GM19025 (cell line): Measurements from ENCODE around the gene PACSIN3.

Experiments
- ATAC-seq: cut with Tn5 transposase; IDR thresholded peaks from one replicate; pipeline ENCODE4 v1.9.1; 2021; ENCODE audit warnings: mild to moderate bottlenecking, low read depth, moderate library complexity; ENCODE audit not compliant: unreplicated experiment

The PACSIN3 gene

GRCh38 chr11:47155879-47156278, 30.4 kb downstream of the PACSIN3 start:
- no peak for ATAC-seq

GRCh38 chr11:47154616-47155570, 31.3 kb downstream of the PACSIN3 start:
- ATAC-seq, result no peak

- no peak for ATAC-seq
These were observed 33.0 kb downstream of the PACSIN3 start for GRCh38 chr11:47152953-47153950.

DNA sequence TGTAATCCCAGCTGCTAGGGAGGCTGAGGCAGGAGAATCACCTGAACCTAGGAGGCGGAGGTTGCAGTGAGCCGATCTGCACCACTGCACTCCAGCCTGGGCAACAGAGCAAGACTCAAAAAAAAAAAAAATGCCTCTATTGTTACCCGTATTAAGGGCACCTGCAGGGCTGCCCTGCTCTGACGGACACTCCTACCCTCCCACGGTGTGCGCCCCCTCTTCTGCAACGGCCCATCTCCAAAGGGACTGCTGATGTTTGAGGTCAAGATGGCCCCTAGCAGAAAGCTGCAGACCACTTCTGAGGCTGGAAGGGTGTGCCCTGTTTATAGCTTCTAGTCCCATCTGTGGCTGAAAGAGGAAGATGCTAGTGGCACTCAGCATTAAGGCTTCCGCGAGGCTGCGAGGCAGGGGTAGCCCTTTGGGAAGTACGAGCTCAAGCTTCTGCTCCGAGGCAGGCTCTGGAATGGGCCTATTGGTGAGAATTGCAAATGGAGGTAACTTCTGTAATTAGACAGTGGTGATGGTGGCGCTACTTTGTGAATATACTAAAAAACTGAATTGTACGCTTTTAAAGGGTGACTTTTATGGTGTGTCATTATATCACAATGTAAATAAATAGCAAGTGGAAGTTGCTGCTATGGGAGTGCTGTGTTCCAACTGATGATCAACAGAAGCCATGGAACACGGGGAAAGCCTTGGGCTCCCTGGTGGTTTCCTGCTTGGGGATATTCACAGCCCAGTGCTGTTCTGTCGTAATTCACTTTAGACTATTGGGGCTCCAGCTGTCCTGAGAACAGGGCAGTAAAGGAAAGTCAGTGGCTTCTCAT, 33.9 kb downstream of the PACSIN3 start:
- ATAC-seq, result no peak

- ATAC-seq, result no peak
These were observed 36.5 kb downstream of the PACSIN3 start for GRCh38 chr11:47149782-47150181.

GRCh38 chr11:47148903-47149531, 37.2 kb downstream of the PACSIN3 start:
- ATAC-seq, result no peak

GRCh38 chr11:47148270-47148669, 38.0 kb downstream of the PACSIN3 start:
- ATAC-seq, result no peak

DNA sequence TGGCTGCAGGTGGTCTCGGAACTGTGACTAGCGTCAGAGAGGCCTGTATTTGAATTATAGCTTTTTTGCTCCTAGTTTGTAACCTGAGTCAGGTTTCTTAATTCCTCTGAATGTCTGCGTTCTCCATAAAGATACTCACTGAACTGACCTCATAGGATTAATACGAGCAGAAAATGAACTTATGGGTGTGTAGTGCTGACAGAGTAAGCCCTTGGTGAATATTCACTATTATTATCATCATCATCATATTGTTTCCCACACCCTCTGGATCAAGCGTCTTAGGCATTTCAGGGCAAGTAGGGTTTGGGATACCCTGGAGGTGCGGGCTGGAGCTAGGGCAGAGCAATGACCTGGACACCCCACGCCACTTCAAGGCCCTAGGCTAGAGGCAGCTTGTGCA, 38.6 kb downstream of the PACSIN3 start:
- no peak for ATAC-seq

DNA sequence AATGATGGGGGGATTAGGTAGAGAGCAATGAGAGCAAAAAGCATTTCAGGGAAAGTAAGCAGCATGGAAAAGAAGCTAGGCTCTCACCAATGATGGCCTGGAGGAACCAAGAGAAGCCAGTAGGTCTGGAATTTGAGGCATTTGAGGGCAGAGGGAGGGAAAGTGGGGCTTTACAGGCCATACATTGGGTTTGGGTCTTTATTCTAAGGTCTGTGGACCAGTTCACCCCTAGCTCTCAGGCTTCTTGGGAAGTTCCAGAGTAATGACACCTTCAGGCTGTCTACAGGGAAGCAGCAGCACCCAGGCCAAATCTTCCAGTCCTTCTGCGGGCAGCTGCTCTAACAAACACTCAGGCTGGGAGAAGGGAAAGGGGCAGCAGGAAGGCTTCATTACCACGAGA, 39.0 kb downstream of the PACSIN3 start:
- no peak for ATAC-seq

DNA sequence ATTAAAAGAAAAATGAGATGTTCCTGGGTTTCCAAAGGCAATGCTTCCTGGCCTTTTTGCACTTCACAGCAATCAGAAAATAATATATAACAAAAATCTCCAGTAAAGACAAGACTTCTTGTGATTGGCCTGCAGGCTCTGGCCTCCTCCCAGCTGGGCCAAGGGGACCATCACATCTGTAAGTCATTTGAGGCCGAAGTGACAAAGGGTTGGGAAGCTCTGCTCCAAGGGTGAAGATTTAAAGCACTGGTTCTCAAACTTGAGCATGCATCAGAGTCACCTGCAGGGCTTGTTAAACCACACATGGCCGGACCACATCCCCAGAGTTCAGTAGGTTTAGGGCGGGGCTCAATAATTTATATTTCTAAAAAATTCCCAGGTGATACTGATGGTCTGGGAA, 41.7 kb downstream of the PACSIN3 start:
- ATAC-seq, result no peak

DNA sequence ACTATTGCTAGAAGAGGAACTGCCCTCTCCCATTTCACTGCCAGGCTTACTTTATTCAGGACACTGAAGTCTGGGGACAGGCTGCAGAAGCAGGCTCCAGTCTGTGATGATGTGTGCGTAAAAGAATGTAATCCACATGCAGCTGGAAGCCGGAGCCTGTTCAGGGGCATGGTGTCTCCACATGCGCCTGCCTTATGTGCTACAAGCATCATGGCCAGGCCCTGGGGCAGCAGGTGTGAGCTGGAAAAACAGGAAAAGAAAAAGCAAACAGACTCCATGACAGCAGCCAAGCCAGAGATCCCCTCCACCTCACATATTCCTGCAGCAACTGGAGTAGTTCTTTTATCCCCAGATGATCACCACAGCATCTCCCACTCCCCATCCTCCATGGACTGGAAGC, 42.9 kb downstream of the PACSIN3 start:
- ATAC-seq, result no peak

DNA sequence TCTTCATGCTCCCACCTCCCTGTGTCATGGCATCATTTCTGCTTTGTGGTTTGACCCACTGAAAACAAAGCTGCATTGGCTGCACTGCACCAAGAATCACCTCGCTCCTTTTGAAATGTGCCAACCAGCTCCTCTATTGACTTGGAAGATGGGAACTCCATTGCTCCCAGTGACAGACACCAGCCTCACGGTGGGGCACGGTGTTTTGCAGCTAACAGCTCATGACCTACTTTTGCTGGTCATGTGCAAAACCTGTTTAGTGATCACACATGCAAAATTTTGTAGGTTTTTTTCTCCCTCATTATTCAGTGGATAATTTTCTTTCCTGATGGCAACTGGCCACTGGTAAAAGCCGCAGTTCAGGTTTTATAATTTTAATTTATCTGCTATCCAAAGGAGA, 46.4 kb downstream of the PACSIN3 start:
- no peak for ATAC-seq

DNA sequence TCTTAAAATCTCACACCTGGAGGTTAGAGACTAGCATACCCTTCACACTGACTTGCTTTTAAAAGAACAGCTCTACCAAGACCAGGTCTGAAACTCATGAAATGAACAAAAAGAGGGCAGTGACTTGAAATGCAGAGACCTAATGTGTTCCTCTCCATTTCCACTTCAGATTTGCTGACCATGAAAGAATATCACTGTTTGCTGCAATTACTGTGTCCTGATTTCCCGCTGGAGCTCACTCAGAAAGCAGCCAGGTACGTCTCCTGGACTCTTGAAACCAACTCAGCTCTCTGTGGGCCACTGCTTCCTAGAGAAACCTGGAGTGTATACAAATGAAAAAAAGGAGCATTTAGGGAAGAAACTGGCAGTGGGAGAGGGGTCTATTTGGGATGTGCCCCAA, 48.8 kb downstream of the PACSIN3 start:
- ATAC-seq, result no peak

GRCh38 chr11:47136921-47137320, 49.3 kb downstream of the PACSIN3 start:
- ATAC-seq, result no peak

GRCh38 chr11:47136327-47136726, 49.9 kb downstream of the PACSIN3 start:
- no peak for ATAC-seq

GRCh38 chr11:47132981-47133380, 53.3 kb downstream of the PACSIN3 start:
- no peak for ATAC-seq

GRCh38 chr11:47132490-47132889, 53.7 kb downstream of the PACSIN3 start:
- no peak for ATAC-seq

- ATAC-seq, result no peak
These were observed 55.1 kb downstream of the PACSIN3 start for GRCh38 chr11:47131136-47131535.

- no peak for ATAC-seq
These were observed 55.7 kb downstream of the PACSIN3 start for GRCh38 chr11:47130543-47130942.
